OCI-LY1 (cell line): Measurements from ENCODE around the gene PCNX1.

Experiments
- EZH2 ChIP-seq: fragments of 200-600 bp; sonication (generic), shearing (Covaris generic); IDR thresholded peaks from 2 replicates; pipeline ENCODE4 v1.8.0; 2017; ENCODE audit warnings: borderline replicate concordance, mixed run types, mild to moderate bottlenecking, antibody characterized with exemption, low read length, moderate library complexity, mixed read lengths
- TF ChIP-seq, protein P1 (sequence below): fragments of 200-600 bp; sonication (generic), shearing (Covaris generic); IDR thresholded peaks from 2 replicates; pipeline ENCODE4 v1.5.1; 2017; ENCODE audit warnings: mild to moderate bottlenecking, antibody characterized with exemption, low read length, moderate library complexity, mixed read lengths

- TF ChIP-seq, protein P1, sequence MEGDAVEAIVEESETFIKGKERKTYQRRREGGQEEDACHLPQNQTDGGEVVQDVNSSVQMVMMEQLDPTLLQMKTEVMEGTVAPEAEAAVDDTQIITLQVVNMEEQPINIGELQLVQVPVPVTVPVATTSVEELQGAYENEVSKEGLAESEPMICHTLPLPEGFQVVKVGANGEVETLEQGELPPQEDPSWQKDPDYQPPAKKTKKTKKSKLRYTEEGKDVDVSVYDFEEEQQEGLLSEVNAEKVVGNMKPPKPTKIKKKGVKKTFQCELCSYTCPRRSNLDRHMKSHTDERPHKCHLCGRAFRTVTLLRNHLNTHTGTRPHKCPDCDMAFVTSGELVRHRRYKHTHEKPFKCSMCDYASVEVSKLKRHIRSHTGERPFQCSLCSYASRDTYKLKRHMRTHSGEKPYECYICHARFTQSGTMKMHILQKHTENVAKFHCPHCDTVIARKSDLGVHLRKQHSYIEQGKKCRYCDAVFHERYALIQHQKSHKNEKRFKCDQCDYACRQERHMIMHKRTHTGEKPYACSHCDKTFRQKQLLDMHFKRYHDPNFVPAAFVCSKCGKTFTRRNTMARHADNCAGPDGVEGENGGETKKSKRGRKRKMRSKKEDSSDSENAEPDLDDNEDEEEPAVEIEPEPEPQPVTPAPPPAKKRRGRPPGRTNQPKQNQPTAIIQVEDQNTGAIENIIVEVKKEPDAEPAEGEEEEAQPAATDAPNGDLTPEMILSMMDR = peak; percentile 82
- no peak for TF ChIP-seq EZH2
Measured at GRCh38 chr14:70907176-70907995, at the start of gene PCNX1.
